ENCODE data around the gene ADGRG6. TPM values are rescaled to one million over a fixed set of nuclear protein-coding genes. Genes with fewer than 3 reads are reported as not detected.

Gene ADGRG6
- total and polyA plus RNA-seq, 2 donors (not counting 1 experiment from before 2014, with no cell fraction given): 49.9 to 67.2 TPM

DNA sequence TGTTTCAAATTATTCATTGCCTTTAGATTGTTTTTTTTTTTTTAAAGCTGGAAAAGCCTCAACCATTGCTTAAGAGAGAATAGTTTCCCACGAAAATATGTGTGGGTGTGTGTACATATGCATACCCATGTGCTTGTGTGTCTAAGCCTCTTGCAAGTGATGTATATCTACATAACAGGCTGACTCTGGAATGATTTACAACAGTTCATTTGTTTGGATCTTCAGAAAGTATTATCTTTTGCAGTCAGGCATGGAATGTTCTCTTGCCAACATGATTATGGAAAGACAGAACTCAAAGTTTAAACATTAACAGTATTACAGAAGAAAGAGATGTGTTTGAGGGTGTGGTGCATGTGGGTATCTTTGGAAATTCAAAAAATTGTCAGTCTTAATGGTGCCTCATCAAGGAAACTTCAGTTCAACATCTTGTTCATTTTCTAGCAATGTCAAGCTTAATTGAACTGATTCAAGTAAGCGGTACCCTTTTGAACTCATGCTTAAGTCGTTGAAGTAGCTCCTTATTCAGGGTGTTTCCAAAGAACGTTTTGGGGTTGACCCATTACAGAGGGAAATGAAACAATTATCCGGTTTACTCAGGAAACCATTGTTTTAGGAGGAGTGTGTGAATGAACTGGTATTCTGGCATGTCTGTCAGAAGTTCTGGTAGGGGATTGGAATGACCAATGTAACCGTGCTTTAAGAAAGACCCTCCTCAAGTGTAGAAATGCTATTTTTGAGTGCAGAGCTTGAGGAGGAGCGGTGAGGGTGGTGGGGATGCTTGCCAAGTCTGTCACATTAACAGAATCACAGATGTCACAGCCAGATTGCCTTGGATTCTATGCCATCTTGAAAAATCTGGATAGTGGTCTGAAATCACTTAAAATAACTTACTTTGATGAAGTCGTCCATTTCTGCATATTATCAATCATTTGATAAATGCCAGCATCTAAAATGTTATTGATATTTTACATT, 60.3 kb downstream of the ADGRG6 start:
- DNase-seq (ENCODE audit: low read depth in 2 of 2): peak; percentile 74 to 77
- Histone ChIP-seq H3K27ac (ENCODE audit: insufficient read depth, low read length) (no peak overlapping the region), H3K4me1 (ENCODE audit: control insufficient read depth, extremely low read depth, insufficient read depth, low read length) (peaks cover 17% of the 10 kb centered on the region), H2AFZ (ENCODE audit: low read length) (no peak overlapping the region), H3K9me3 (ENCODE audit: control insufficient read depth, insufficient read depth, low read depth, low read length) (no peaks in the 10 kb centered on the region), H3K27me3 (ENCODE audit: control insufficient read depth, insufficient read depth, low read length) (no peaks in the 10 kb centered on the region), H3K36me3 (ENCODE audit: control insufficient read depth, insufficient read depth, low read length) (no peaks in the 10 kb centered on the region), H3K9ac (ENCODE audit: insufficient read depth, low read length) (no peak overlapping the region), H3K79me2 (ENCODE audit: control insufficient read depth, insufficient read depth, low read length) (no peaks in the 10 kb centered on the region), H4K20me1 (ENCODE audit: control insufficient read depth, extremely low read depth, insufficient read depth, low read length) (no peaks in the 10 kb centered on the region), H3K4me3 (replicated peaks in 1 of 4; ENCODE audit: control extremely low read depth in 1 of 4, insufficient read depth in 1 of 4, low read depth in 3 of 4, low read length in 4 of 4) (no peak overlapping the region), H3K4me2 (ENCODE audit: extremely low read depth, insufficient read depth, low read length) (no peak overlapping the region)
- TF ChIP-seq, protein P1, sequence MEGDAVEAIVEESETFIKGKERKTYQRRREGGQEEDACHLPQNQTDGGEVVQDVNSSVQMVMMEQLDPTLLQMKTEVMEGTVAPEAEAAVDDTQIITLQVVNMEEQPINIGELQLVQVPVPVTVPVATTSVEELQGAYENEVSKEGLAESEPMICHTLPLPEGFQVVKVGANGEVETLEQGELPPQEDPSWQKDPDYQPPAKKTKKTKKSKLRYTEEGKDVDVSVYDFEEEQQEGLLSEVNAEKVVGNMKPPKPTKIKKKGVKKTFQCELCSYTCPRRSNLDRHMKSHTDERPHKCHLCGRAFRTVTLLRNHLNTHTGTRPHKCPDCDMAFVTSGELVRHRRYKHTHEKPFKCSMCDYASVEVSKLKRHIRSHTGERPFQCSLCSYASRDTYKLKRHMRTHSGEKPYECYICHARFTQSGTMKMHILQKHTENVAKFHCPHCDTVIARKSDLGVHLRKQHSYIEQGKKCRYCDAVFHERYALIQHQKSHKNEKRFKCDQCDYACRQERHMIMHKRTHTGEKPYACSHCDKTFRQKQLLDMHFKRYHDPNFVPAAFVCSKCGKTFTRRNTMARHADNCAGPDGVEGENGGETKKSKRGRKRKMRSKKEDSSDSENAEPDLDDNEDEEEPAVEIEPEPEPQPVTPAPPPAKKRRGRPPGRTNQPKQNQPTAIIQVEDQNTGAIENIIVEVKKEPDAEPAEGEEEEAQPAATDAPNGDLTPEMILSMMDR (conservative IDR thresholded peaks at IDR 0.05 in 1 of 2, IDR thresholded peaks at IDR 0.05 in 1 of 2; ENCODE audit: low read depth in 1 of 2, low read length in 2 of 2): no peak
- TF ChIP-seq EZH2 (IDR thresholded peaks at IDR 0.05; ENCODE audit: low read length, missing control alignments): no peak

DNA sequence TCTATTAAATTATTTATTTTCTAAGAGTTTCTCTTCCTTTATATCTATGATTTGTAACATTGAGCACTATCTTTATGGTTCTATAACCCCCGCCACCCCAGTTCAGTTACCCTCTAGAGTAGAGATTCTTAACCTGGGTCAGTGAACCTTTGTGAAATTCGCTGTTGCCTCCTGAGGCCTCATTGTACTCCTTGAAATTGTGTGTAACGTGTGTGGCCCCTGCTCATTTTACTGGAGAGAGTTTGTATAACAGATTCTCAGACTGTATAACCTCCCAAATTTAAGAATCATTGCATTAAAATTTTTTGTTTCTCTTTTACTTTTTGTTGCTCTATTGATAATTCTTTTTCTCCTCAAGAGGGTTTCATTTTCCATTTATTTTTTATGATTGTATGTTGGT, 65.3 kb downstream of the ADGRG6 start:
- Histone ChIP-seq H3K4me3 (replicated peaks in 1 of 4; ENCODE audit: control extremely low read depth in 1 of 4, insufficient read depth in 1 of 4, low read depth in 3 of 4, low read length in 4 of 4) (peak overlapping the region in 2 of 4 experiments; percentile 7 to 8), H3K4me2 (ENCODE audit: extremely low read depth, insufficient read depth, low read length) (peak overlapping the region; percentile 93), H3K27ac (ENCODE audit: insufficient read depth, low read length) (no peak overlapping the region), H3K9ac (ENCODE audit: insufficient read depth, low read length) (no peak overlapping the region), H2AFZ (ENCODE audit: low read length) (no peak overlapping the region), H3K27me3 (ENCODE audit: control insufficient read depth, insufficient read depth, low read length) (no peaks in the 10 kb centered on the region), H3K79me2 (ENCODE audit: control insufficient read depth, insufficient read depth, low read length) (no peaks in the 10 kb centered on the region), H4K20me1 (ENCODE audit: control insufficient read depth, extremely low read depth, insufficient read depth, low read length) (no peaks in the 10 kb centered on the region), H3K4me1 (ENCODE audit: control insufficient read depth, extremely low read depth, insufficient read depth, low read length) (peaks cover 11% of the 10 kb centered on the region), H3K36me3 (ENCODE audit: control insufficient read depth, insufficient read depth, low read length) (no peaks in the 10 kb centered on the region), H3K9me3 (ENCODE audit: control insufficient read depth, insufficient read depth, low read depth, low read length) (no peaks in the 10 kb centered on the region)
- TF ChIP-seq, protein P1 (conservative IDR thresholded peaks at IDR 0.05 in 1 of 2, IDR thresholded peaks at IDR 0.05 in 1 of 2; ENCODE audit: low read depth in 1 of 2, low read length in 2 of 2): no peak
- no peak for TF ChIP-seq EZH2 (IDR thresholded peaks at IDR 0.05; ENCODE audit: low read length, missing control alignments)
- DNase-seq (ENCODE audit: low read depth in 2 of 2): no peak

DNA sequence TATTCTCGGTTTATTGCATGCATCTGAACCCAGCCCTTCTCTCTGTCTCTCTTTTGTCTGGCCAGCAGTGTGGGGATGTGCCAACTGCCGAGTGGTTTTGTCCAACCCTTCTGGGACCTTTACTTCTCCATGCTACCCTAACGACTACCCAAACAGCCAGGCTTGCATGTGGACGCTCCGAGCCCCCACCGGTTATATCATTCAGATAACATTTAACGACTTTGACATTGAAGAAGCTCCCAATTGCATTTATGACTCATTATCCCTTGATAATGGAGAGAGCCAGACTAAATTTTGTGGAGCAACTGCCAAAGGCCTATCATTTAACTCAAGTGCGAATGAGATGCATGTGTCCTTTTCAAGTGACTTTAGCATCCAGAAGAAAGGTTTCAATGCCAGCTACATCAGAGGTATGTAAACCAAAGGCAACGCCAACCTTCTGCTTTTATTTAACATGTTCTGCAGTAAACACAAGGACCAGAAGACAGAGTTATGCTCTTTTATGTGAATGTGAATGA, 65.8 kb downstream of the ADGRG6 start:
- Histone ChIP-seq H3K79me2 (ENCODE audit: control insufficient read depth, insufficient read depth, low read length) (peaks cover 2% of the 10 kb centered on the region), H3K27me3 (ENCODE audit: control insufficient read depth, insufficient read depth, low read length) (no peaks in the 10 kb centered on the region), H3K9me3 (ENCODE audit: control insufficient read depth, insufficient read depth, low read depth, low read length) (no peaks in the 10 kb centered on the region), H4K20me1 (ENCODE audit: control insufficient read depth, extremely low read depth, insufficient read depth, low read length) (no peaks in the 10 kb centered on the region), H3K4me1 (ENCODE audit: control insufficient read depth, extremely low read depth, insufficient read depth, low read length) (peaks cover 11% of the 10 kb centered on the region), H3K4me3 (replicated peaks in 1 of 4; ENCODE audit: control extremely low read depth in 1 of 4, insufficient read depth in 1 of 4, low read depth in 3 of 4, low read length in 4 of 4) (peak overlapping the region in 2 of 4 experiments; percentile 7 to 8), H3K4me2 (ENCODE audit: extremely low read depth, insufficient read depth, low read length) (peak overlapping the region; percentile 93), H3K27ac (ENCODE audit: insufficient read depth, low read length) (peak overlapping the region; percentile 15), H3K9ac (ENCODE audit: insufficient read depth, low read length) (no peak overlapping the region), H2AFZ (ENCODE audit: low read length) (peak overlapping the region; percentile 7), H3K36me3 (ENCODE audit: control insufficient read depth, insufficient read depth, low read length) (no peaks in the 10 kb centered on the region)
- DNase-seq (ENCODE audit: low read depth in 2 of 2): no peak
- TF ChIP-seq EZH2 (IDR thresholded peaks at IDR 0.05; ENCODE audit: low read length, missing control alignments): no peak
- TF ChIP-seq, protein P1 (conservative IDR thresholded peaks at IDR 0.05 in 1 of 2, IDR thresholded peaks at IDR 0.05 in 1 of 2; ENCODE audit: low read depth in 1 of 2, low read length in 2 of 2): no peak
